Measurements from ENCODE around the gene VWC2.
"Not testable (repeated sequence)": the region's sequence is repeated elsewhere in the genome, so short reads cannot be mapped to it uniquely, and the experiment has no call there.

The VWC2 gene

DNA sequence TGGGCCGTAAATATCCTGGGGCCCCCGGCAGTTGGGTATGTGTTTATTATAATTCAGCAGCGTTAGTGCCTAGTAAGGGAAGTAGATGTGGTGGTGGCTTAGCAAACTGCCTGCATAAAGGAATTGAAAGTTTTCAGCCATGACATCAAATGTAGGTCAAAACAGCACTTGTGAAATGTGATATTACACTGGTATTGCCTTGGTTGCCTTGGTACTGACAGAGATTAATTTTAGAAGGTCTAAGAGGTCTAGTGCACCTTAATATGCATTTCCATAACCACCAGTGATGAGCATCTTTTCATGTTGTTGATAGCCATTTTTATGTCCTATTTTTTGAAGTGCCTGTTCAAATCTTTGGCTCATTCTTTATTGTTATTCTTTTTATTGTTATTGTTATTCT lies 50.1 kb downstream of the VWC2 start:
- Histone ChIP-seq H3K36me3 (ENCODE audit: control insufficient read depth, insufficient read depth, low read length) (no peaks in the 10 kb centered on the region), H3K9ac (ENCODE audit: low read length) (no peak overlapping the region), H3K27me3 (ENCODE audit: control insufficient read depth, insufficient read depth, low read length) (no peaks in the 10 kb centered on the region), H3K4me1 (ENCODE audit: control insufficient read depth, insufficient read depth, low read length) (no peaks in the 10 kb centered on the region), H3K4me3 (ENCODE audit: low read length) (no peak overlapping the region), H3K9me3 (ENCODE audit: control insufficient read depth, low read length) (no peaks in the 10 kb centered on the region)

DNA sequence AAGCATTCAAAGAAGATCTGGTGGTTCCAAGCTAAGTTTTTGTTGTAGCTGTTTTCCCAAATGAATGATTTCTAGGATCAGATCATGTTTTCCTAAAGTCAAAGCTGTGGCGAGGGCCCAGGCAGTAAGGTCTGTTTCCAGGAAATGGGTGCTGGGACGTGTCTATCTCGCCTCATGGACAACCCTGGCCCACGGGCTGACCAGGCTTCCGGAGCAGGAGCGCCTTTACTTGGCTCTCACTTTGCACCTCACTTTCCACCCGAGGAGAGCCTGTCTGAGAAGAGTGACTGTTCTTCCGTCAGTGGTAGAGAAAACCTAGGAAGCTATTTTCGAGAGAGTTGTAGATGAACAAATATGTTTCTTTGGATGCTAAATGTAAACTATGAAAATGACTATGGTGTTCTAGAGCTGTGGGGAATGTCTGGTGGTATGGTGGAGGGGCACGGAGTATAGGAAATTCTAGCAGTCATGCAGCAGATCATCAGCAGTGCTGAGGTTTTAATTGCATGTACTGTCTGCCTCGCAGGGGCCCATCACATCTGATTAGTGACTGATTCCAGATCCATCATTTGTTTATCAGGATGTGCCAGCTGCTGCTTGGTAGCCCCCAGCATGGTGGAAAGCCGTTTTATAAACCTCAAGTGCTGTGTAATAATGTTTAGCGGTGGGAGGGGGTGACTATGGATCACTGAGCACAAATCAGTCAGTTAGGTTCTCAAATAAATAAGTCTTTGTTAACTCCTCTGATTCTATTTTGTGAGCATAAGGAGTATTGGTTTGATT lies 66.6 kb downstream of the VWC2 start:
- no peak overlapping the region for H3K9ac ChIP-seq (ENCODE audit: low read length)

DNA sequence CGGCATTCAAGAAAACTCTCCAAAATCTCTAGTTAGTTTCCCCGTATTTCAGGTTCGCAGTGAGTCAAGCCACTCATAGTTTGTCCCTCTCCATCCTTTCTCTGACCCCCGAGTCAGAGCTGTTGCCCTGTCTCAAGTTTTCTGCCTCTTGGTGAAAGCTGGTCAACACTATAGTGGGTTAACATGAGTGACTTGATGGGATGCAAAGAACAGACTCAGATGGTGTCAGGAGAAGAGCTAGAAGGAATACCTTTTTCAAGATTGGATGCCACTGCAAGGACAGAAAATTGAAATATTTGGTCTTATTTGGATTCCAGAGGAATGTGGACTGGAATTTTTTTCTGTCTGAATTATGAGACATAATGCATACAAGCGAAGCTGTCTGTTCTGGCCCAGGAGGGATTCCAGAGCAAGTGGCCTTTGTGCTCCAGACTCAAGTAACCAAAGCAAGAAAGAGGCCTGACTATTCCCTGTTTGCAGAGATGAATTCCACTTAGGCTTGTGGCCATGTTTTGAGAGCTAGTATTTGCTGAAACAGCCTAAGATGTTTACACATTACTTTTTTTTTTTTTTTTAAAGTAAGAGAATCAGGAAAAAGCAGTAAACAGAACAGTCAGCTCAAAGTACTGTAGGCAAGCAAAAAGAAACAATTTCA lies 67.4 kb downstream of the VWC2 start:
- H3K36me3 ChIP-seq (ENCODE audit: control insufficient read depth, insufficient read depth, low read length), result no peaks in the 10 kb centered on the region
- no peaks in the 10 kb centered on the region for H3K9me3 ChIP-seq (ENCODE audit: control insufficient read depth, low read length)

More for the DNA sequence above, 66.6 kb downstream of the VWC2 start:
- Histone ChIP-seq H3K4me1 (ENCODE audit: control insufficient read depth, insufficient read depth, low read length) (no peaks in the 10 kb centered on the region), H3K9me3 (ENCODE audit: control insufficient read depth, low read length) (no peaks in the 10 kb centered on the region), H3K4me3 (ENCODE audit: low read length) (no peak overlapping the region), H3K36me3 (ENCODE audit: control insufficient read depth, insufficient read depth, low read length) (no peaks in the 10 kb centered on the region), H3K27me3 (ENCODE audit: control insufficient read depth, insufficient read depth, low read length) (no peaks in the 10 kb centered on the region)

DNA sequence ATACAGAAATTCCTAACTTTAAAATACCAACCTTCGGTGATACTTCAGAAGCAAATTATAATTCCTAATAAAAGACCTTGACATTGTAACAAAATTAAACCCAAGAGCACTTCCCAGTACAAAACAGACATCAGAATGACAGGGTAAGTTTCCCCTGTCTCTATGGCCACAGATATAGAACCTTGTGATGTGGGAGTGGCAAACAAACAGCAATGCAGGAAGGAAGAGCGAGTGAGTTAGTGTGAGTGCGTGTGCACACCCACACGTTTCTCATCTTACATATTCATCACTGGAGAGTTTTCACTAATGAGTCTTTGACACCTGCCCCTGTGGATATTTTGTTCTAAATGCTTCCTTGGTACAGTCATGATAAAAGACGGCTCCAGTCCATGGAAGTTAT lies 72.2 kb downstream of the VWC2 start:
- Histone ChIP-seq H3K4me3 (ENCODE audit: low read length) (no peak overlapping the region), H3K9me3 (ENCODE audit: control insufficient read depth, low read length) (no peaks in the 10 kb centered on the region), H3K4me1 (ENCODE audit: control insufficient read depth, insufficient read depth, low read length) (no peaks in the 10 kb centered on the region), H3K27me3 (ENCODE audit: control insufficient read depth, insufficient read depth, low read length) (no peaks in the 10 kb centered on the region), H3K9ac (ENCODE audit: low read length) (no peak overlapping the region), H3K36me3 (ENCODE audit: control insufficient read depth, insufficient read depth, low read length) (no peaks in the 10 kb centered on the region)

More for the DNA sequence above, 67.4 kb downstream of the VWC2 start:
- Histone ChIP-seq H3K27me3 (ENCODE audit: control insufficient read depth, insufficient read depth, low read length) (no peaks in the 10 kb centered on the region), H3K9ac (ENCODE audit: low read length) (no peak overlapping the region), H3K4me3 (ENCODE audit: low read length) (no peak overlapping the region), H3K4me1 (ENCODE audit: control insufficient read depth, insufficient read depth, low read length) (no peaks in the 10 kb centered on the region)

DNA sequence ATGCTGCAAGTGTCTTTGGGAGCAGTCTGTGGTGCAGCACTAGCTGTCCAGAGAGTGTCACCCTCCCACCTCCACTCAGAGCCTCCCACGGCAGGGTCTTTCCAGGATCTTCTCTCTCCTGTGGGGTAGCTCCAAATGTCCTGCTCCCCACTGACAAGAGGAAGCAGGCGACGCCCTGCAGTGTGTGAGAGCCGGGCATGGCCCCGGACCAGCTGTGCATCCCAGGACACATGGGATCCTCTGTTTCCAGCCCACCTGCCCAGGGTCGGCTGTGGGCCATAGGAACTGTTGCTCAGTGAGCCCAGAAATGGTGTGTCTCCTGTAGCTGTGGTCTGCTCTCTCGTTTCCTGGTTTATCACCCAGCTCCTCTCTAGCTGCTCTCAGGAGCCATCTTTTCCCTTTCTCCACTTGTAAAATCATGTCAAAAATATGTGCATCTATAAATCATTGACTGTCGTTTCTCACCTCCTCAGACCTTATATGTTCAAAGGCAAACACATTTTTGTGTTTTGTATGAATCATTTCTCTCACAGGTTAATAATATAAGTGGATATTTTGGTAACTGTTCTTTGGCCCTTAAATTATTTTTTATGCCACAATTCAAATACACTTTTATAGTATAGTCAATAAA lies 74.9 kb downstream of the VWC2 start:
- no peak overlapping the region for H3K9ac ChIP-seq (ENCODE audit: low read length)
- H3K27me3 ChIP-seq (ENCODE audit: control insufficient read depth, insufficient read depth, low read length), result no peaks in the 10 kb centered on the region
- H3K9me3 ChIP-seq (ENCODE audit: control insufficient read depth, low read length), result no peaks in the 10 kb centered on the region

DNA sequence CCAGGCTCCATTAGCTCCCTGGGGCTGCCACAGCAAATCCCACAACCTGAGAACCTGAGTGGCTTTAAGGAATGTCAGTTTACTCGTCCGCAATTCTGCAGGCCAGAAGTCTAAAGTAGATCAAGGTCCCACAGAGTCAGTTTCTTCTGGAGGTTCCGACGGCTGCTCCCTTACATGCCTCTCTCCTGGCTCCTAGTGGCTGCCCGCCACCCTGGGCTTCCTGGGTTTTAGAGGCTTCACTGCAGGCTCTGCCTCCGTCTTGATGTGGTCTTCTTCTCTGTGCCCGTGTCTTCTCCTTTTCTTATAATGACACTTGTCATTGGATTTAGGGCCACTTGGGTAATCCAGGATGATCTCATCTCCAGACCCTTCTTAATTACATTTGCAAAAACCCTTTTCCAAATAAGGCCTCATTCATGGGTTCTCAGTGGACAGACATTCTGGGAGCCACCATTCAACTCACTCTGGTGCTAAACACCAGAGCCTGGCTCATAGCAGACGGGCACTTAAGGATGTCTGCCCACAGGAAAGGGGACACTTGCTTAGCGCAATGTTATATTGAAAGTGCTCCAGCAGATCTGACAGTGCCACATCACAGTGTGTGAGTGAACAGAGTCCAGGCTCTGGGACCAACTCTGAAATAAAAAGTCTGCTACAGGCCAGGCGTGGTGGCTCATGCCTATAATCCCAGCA lies 77.6 kb downstream of the VWC2 start:
- H3K4me1 ChIP-seq (ENCODE audit: control insufficient read depth, insufficient read depth, low read length), result no peaks in the 10 kb centered on the region
- no peaks in the 10 kb centered on the region for H3K27me3 ChIP-seq (ENCODE audit: control insufficient read depth, insufficient read depth, low read length)
- H3K36me3 ChIP-seq (ENCODE audit: control insufficient read depth, insufficient read depth, low read length), result no peaks in the 10 kb centered on the region
- no peak overlapping the region for H3K9ac ChIP-seq (ENCODE audit: low read length)
- H3K4me3 ChIP-seq (ENCODE audit: low read length), result no peak overlapping the region
- no peaks in the 10 kb centered on the region for H3K9me3 ChIP-seq (ENCODE audit: control insufficient read depth, low read length)

More for the DNA sequence above, 74.9 kb downstream of the VWC2 start:
- no peaks in the 10 kb centered on the region for H3K4me1 ChIP-seq (ENCODE audit: control insufficient read depth, insufficient read depth, low read length)
- no peaks in the 10 kb centered on the region for H3K36me3 ChIP-seq (ENCODE audit: control insufficient read depth, insufficient read depth, low read length)
- H3K4me3 ChIP-seq (ENCODE audit: low read length), result no peak overlapping the region

DNA sequence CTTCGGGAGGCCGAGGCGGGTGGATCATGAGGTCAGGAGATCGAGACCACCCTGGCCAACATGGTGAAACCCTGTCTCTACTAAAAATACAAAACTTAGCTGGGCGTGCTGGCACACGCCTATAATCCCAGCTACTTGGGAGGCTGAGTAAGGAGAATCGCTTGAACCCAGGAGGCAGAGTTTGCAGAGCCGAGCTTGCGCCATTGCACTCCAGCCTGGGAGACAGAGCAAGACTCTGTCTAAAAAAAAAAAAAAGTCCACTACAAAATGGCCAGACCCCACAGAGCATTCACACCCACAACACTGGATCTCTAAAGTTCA lies 78.1 kb downstream of the VWC2 start:
- H3K9me3 ChIP-seq (ENCODE audit: control insufficient read depth, low read length); H3K4me3 ChIP-seq (ENCODE audit: low read length); H3K9ac ChIP-seq (ENCODE audit: low read length); H3K36me3 ChIP-seq (ENCODE audit: control insufficient read depth, insufficient read depth, low read length); H3K4me1 ChIP-seq (ENCODE audit: control insufficient read depth, insufficient read depth, low read length); H3K27me3 ChIP-seq (ENCODE audit: control insufficient read depth, insufficient read depth, low read length): not testable (repeated sequence)

DNA sequence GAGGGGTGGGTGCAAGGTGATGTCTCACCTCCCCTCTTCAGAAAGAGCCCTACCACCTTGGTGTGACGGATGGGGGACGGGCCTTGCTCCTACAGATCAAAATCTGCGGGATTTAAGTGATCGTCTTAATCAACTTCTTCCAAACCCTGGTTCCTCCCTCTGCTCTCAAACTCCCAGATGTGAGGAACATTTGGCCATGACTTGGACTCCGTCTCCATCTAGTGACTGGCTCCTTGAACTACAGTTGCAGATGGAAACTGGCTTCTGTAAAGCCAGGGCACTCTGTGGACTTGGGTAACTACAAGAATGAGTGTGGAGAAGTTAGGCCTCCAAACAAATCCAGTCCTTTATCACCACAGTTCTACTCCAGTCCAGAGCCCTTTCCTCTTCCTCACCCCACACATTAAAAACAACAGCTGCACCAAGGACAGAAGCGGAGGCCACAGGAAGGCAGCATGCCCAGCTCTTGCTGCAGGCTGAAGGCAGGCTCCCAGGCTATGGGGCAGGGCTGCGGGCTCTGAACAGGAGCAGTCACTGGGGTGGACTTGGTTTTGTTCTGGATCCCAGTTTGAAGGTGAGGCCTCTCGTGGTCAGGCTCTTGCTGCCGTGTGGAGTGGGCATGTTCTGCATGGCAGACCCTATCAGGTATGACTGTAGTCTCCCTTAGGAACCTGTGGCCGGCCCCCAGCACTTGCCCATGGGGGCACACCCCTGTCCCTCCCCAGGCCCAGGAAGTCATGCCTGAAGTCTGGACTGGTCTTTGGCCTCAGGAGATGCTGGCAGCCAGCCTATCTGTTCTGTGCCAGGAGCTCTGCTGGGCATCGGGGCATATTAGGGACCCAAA lies 79.4 kb downstream of the VWC2 start:
- Histone ChIP-seq H3K36me3 (ENCODE audit: control insufficient read depth, insufficient read depth, low read length) (no peaks in the 10 kb centered on the region), H3K9ac (ENCODE audit: low read length) (no peak overlapping the region), H3K27me3 (ENCODE audit: control insufficient read depth, insufficient read depth, low read length) (no peaks in the 10 kb centered on the region), H3K4me1 (ENCODE audit: control insufficient read depth, insufficient read depth, low read length) (no peaks in the 10 kb centered on the region), H3K4me3 (ENCODE audit: low read length) (no peak overlapping the region), H3K9me3 (ENCODE audit: control insufficient read depth, low read length) (no peaks in the 10 kb centered on the region)

DNA sequence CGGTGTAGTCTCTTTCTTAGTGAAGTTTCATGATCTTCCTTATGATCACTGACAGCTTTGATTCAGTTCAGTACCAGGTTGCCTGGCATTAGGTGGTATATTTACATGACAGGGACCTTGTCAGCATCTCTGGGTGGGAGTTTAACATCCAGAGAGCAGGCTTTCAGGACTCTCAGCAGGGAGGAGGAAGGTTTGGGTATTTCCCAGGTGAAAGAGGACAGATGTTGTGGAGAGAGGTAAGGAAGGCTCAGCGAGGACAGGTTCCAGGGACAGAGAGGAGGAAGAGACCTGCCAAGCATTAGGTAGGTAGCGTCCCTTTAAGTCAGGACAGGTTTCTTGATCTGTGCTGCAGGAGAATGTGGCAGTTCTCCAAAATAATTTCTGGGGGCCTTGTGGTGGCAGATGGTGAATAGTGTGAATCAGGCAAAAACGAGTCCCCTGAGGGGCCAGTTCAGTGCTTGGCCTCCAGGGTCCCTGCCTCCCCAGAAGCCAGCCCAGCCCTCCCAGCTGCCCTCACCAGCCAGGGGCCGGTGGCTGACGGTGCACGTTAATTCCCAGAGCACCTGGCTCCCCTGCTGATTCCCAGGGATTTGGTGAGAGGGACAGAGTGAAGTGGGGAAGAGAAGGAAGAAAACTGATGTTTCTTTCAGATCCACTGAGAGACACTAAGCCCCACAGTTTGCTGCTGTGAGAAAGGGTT lies 82.0 kb downstream of the VWC2 start:
- Histone ChIP-seq H3K9ac (ENCODE audit: low read length) (no peak overlapping the region), H3K9me3 (ENCODE audit: control insufficient read depth, low read length) (no peaks in the 10 kb centered on the region), H3K36me3 (ENCODE audit: control insufficient read depth, insufficient read depth, low read length) (no peaks in the 10 kb centered on the region), H3K4me1 (ENCODE audit: control insufficient read depth, insufficient read depth, low read length) (no peaks in the 10 kb centered on the region), H3K4me3 (ENCODE audit: low read length) (no peak overlapping the region), H3K27me3 (ENCODE audit: control insufficient read depth, insufficient read depth, low read length) (no peaks in the 10 kb centered on the region)

DNA sequence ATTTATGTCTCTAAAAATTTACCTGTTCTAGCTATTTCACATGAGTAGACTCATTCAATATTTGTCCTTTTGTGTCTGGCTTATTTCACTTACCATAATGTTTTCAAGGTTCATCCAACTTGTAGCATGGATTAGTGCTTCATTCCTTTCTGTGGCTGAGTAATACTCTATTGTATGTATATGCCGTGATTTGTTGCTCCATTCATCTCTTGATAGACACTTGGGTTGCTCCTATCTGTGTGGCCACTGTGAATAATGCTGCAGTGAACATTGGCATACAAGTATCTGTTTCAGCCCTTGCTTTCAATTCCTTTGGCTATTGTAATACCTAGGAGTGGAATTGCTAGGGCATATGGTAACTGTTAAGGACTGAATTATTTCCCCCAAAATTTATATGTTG lies 86.9 kb downstream of the VWC2 start:
- Histone ChIP-seq H3K36me3 (ENCODE audit: control insufficient read depth, insufficient read depth, low read length) (no peaks in the 10 kb centered on the region), H3K4me1 (ENCODE audit: control insufficient read depth, insufficient read depth, low read length) (no peaks in the 10 kb centered on the region), H3K9me3 (ENCODE audit: control insufficient read depth, low read length) (no peaks in the 10 kb centered on the region), H3K9ac (ENCODE audit: low read length) (no peak overlapping the region), H3K27me3 (ENCODE audit: control insufficient read depth, insufficient read depth, low read length) (no peaks in the 10 kb centered on the region), H3K4me3 (ENCODE audit: low read length) (no peak overlapping the region)

DNA sequence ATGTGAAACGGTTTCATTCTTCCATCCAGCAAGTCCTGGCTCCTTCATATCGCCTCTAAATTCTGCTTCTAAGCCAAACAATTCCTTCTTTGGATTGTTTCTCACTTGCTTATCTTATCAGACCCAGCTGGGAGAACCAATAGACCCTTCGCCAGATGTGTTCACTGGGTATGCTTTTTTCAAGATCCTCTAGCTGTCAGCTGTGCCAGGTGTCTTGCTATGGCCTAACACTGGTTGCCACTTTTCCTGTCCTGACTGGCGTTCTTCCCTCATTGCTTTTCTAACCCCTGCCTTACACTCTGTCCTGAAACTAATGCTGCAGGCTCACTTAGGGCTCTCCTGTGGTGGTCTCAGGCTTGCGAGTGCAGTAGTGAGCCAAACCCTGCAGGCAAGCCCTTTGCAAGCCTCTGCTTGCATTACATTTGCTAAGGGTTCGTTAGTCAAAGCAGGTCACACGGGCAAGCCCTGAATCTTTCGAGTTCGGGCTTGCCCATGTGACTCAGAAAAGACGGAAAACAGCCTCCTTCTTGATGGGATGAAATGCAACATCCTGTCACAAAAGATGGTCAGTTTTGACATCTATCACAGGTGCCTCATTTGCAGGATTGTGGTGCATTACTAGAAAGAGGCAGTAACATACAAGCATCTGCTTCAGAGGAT lies 92.8 kb downstream of the VWC2 start:
- Histone ChIP-seq H3K9ac (ENCODE audit: low read length) (no peak overlapping the region), H3K4me1 (ENCODE audit: control insufficient read depth, insufficient read depth, low read length) (no peaks in the 10 kb centered on the region), H3K9me3 (ENCODE audit: control insufficient read depth, low read length) (no peaks in the 10 kb centered on the region), H3K4me3 (ENCODE audit: low read length) (no peak overlapping the region), H3K36me3 (ENCODE audit: control insufficient read depth, insufficient read depth, low read length) (no peaks in the 10 kb centered on the region), H3K27me3 (ENCODE audit: control insufficient read depth, insufficient read depth, low read length) (no peaks in the 10 kb centered on the region)
